Coronary artery (tissue), 2 donors: ENCODE results near the gene BMF.

Source experiments
- DNase-seq: peaks from one replicate; pipeline ENCODE4 v3.0.0-alpha.2; 2017; ENCODE audit warnings: low spot score
- H3K27ac ChIP-seq, 2 donors: fragments of 200-600 bp; sonication (generic); one replicate each; pipeline ENCODE4 v1.5.1; 2016 to 2019
- H3K4me3 ChIP-seq: fragments of 200-600 bp; sonication (generic); 2 replicates; pipeline ENCODE4 v1.5.1; 2016; ENCODE audit warnings: mild to moderate bottlenecking, moderate library complexity
- TF ChIP-seq, protein P1 (sequence below): fragments of 200-600 bp; sonication (generic); IDR thresholded peaks from one replicate; pipeline ENCODE4 v1.5.1; 2019; ENCODE audit warnings: antibody characterized with exemption

BMF gene

DNA sequence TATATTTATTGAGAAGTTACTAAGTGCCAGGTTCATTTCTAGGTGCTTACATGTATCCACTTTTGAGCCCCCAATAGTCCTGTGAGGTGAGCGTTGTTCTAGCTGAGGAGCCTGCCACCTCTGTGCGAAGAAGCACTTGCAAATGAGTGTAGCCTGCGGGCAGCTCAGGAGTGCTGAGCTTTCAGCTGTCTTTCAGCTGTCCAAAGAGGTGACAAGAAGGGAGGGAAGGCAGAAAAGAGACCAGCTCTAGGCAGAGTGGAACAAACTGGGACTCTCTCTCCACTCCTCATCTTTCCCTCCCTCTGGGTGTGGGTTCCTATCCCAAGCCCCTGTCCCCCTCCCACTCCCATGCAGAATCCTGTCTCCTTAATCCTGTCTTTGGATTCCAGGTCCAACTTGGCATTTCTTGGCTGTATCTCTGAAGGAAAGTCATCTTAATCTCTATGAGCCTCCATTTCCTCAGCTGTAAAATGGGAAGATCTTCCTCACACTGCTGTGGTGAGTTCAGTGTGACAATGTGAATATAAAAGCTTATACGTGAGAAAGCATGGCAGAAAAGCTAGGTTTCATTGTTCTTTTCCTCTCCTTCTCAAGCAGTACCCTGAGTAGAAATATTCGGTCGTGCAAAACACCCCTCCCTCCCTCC lies 63.0 kb downstream of the BMF start:
- TF ChIP-seq, protein P1, sequence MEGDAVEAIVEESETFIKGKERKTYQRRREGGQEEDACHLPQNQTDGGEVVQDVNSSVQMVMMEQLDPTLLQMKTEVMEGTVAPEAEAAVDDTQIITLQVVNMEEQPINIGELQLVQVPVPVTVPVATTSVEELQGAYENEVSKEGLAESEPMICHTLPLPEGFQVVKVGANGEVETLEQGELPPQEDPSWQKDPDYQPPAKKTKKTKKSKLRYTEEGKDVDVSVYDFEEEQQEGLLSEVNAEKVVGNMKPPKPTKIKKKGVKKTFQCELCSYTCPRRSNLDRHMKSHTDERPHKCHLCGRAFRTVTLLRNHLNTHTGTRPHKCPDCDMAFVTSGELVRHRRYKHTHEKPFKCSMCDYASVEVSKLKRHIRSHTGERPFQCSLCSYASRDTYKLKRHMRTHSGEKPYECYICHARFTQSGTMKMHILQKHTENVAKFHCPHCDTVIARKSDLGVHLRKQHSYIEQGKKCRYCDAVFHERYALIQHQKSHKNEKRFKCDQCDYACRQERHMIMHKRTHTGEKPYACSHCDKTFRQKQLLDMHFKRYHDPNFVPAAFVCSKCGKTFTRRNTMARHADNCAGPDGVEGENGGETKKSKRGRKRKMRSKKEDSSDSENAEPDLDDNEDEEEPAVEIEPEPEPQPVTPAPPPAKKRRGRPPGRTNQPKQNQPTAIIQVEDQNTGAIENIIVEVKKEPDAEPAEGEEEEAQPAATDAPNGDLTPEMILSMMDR, result no peak
- peak; percentile 62 for DNase-seq
- Histone ChIP-seq H3K4me3 (peak overlapping the region; percentile 57), H3K27ac (peak overlapping the region in 1 of 2 donors; percentile 31)

DNA sequence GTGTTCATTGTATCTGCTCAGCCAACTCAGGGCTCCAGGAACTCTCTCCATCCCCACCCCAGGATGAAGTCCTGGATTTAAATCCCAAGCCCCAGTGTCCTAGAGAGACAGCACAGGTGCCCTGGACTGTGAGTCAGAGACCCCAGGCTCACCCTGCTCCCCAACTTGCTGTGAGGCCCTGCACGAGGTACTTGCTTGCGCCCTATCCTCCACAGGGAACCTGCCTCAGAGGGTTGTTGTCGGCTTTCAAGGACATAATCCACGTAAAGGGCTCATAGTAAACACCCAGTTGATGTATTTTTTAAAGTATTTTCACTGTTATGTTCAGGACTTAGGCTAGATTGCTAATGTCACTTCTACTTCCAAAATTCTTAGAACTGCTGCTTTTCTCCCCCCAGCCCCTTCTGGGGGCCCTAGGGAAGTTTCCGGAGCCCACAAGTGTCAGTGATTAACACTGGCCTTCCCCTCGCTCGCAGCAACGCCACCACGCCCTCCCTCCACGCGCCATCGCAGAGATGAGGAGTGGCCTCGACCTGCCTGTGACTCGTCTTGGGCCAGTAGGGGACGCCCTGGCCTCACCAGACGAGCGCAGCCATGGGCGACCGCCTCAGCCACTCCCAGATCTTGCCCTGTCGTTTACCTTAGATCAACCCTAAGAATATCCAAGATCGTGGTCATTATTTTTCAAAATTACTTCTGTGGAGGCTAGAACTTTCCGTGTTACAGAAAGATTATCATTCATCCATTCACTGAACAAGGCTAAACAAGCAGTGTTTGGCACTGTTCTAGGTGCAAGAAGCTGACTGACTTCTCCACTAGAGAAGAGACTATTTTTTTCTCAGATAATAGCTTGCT lies 63.7 kb downstream of the BMF start:
- H3K4me3 ChIP-seq, result peak overlapping the region; percentile 57
- H3K27ac ChIP-seq, result peak overlapping the region in 1 of 2 donors; percentile 31
- TF ChIP-seq, protein P1, result peak; percentile 91
- DNase-seq, result peak; percentile 89

DNA sequence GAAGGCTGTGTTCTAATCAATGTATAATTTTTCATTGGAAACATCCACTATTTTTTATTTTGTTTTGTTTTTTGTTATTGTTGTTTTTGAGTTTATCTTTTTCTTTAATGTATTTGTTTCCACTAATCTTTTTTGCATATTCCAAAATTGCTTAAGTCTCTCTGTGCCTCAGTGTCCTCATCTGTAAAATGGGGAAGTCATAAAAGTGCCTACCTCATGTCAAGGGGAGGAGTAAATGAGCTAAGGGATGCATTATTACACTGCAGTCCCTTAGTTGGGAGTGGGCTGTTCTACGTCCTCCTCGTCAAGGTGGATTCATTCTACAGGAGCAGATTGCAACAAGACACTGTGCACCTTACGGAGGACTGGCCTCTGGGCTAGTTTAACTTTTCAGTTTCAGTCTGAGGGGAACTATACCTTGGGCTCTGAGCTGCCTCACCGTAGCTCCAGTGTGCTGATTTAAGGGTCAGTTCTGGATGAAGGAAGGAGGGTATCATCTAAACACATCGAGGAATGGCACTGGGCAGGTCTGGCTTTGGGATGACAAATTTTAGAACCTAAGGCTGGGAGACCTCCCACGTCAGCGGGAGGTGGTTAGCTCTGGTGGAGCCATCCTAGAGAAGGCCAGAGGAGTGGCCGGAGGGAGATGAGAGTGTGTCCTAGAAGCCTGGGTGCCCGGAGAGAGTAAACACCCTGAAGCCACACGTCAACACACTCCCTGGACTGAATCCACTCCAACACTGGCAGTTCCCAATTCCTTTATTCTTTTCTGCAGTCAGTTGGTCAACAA lies 64.6 kb downstream of the BMF start:
- TF ChIP-seq, protein P1, result no peak
- Histone ChIP-seq H3K27ac (no peak overlapping the region), H3K4me3 (no peak overlapping the region)
- DNase-seq, result peak; percentile 62

DNA sequence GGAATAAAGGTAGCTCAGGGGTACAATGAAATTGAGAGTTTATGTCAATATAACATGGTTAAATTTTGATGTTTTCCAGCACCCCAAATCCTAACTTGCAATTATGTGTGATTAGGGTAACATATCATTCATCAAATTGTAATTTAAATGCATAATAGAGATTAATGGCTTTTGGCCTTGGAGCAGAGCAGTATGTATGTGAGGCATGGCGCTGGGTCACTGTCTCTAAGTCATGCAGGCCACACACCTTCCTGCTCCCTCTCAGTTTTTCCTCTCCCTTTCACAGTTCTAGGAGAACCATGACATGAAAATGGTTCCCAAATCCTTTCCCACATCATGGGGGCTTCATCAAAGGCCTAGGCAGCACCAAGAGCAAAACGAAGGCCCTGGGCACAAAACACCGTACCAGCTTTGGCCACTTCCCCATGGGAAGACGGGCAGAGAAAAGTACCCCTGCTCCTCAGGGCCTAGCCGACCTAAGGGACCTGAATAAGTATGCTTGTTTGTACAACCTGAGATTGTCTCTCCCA lies 65.8 kb downstream of the BMF start:
- no peak overlapping the region for H3K4me3 ChIP-seq
- no peak overlapping the region for H3K27ac ChIP-seq
- peak; percentile 57 for DNase-seq
- TF ChIP-seq, protein P1, result no peak

DNA sequence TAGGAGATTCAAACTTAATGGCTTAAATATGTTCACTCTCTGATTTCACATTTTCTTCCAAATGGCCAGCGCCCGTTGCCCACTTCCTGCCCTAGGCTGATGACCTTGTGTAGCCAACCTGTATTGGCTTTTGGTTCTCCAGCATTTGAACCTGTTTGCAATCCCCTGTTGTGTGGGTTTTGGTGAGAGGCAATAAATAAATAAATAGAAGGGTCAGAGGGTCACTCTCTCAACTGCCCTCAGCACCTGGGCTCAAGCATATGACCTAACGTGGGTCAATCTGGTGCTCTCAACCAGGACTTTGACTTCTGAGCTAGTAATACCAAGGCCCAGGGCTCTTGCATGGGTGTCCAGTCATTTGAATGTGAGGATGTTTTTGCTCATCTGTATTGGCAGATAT lies 67.9 kb downstream of the BMF start:
- H3K27ac ChIP-seq, result no peak overlapping the region
- peak; percentile 22 for DNase-seq
- TF ChIP-seq, protein P1, result no peak

DNA sequence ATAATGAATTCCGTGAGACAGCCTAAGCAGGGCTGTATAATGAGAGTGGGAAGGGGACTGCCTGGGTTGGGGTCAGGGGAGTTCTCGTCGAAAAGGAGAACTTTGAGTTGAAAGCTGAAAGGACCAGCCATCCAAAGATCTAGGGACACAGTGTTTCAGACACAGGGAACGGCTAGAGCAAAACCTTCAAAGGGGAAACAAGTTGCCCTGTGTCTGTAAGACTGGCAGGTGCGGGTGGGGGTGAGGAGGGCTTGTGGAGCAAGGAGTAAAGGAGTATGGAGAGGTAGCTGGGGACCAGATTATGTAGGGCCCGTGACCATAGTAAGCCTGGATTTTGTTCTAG lies 68.4 kb downstream of the BMF start:
- Histone ChIP-seq H3K27ac (no peak overlapping the region), H3K4me3 (no peak overlapping the region)
- TF ChIP-seq, protein P1, result no peak
- DNase-seq, result peak; percentile 55

More for the DNA sequence above, 67.9 kb downstream of the BMF start:
- no peak overlapping the region for H3K4me3 ChIP-seq
